ENCODE measurements around the gene MAPK8IP3.

DNA sequence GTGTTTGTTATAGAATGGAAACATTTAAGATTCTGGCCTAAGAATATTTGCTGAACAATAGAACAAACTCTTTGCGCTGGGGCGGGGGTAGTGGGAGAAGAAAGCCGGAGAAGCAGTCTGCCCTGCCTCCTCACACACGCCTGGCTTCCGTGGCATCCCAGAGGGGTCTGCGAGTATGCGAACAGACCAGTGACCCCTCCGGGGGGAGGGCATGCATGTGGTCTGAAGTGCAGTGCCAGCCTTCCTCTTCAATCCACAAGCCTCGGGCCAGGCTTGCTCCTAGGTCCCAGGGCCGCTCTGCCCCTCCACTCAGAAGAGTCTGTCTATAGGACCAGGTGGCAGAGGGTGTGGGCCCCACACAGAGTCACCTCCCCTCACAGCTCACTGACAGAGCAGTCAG, 101.6 kb downstream of the MAPK8IP3 start:
- TF ChIP-seq, protein P1, sequence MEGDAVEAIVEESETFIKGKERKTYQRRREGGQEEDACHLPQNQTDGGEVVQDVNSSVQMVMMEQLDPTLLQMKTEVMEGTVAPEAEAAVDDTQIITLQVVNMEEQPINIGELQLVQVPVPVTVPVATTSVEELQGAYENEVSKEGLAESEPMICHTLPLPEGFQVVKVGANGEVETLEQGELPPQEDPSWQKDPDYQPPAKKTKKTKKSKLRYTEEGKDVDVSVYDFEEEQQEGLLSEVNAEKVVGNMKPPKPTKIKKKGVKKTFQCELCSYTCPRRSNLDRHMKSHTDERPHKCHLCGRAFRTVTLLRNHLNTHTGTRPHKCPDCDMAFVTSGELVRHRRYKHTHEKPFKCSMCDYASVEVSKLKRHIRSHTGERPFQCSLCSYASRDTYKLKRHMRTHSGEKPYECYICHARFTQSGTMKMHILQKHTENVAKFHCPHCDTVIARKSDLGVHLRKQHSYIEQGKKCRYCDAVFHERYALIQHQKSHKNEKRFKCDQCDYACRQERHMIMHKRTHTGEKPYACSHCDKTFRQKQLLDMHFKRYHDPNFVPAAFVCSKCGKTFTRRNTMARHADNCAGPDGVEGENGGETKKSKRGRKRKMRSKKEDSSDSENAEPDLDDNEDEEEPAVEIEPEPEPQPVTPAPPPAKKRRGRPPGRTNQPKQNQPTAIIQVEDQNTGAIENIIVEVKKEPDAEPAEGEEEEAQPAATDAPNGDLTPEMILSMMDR (optimal IDR thresholded peaks at IDR 0.05 in 1 of 3, IDR thresholded peaks at IDR 0.05 in 1 of 3, conservative IDR thresholded peaks at IDR 0.05 in 1 of 3; ENCODE audit: extremely low read depth in 1 of 3, insufficient read depth in 2 of 3, low read length in 3 of 3): no peak
- TF ChIP-seq EZH2 (IDR thresholded peaks at IDR 0.05; ENCODE audit: low read length): no peak

Data from keratinocyte (primary cell).